GM18909 (cell line): Measurements from ENCODE around the gene TSPYL2.

Source experiments
- ATAC-seq: cut with Tn5 transposase; IDR thresholded peaks from one replicate; pipeline ENCODE4 v1.9.1; 2021; ENCODE audit warnings: mild to moderate bottlenecking; ENCODE audit not compliant: unreplicated experiment, poor library complexity

The TSPYL2 gene

DNA sequence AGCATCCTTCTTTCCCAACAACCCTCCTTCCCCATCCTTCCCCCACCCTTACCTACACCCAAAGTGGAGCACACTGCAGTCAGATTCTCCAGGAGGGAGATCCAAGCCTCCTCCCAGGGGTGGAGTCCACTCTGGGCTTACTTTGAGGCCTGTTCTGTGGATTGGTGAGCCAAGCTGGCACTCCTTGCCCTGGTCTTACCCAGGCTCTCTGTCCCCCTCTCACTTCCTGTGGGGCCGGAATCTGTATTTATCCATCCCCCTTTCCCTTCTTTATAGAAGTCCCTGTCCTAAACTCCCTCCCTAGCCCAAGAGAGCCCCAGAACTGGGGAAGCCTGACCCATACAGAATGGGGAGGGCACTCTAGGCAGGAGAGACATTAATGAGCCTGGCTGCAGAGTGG is 3.2 kb upstream of the TSPYL2 start:
- no peak for ATAC-seq

DNA sequence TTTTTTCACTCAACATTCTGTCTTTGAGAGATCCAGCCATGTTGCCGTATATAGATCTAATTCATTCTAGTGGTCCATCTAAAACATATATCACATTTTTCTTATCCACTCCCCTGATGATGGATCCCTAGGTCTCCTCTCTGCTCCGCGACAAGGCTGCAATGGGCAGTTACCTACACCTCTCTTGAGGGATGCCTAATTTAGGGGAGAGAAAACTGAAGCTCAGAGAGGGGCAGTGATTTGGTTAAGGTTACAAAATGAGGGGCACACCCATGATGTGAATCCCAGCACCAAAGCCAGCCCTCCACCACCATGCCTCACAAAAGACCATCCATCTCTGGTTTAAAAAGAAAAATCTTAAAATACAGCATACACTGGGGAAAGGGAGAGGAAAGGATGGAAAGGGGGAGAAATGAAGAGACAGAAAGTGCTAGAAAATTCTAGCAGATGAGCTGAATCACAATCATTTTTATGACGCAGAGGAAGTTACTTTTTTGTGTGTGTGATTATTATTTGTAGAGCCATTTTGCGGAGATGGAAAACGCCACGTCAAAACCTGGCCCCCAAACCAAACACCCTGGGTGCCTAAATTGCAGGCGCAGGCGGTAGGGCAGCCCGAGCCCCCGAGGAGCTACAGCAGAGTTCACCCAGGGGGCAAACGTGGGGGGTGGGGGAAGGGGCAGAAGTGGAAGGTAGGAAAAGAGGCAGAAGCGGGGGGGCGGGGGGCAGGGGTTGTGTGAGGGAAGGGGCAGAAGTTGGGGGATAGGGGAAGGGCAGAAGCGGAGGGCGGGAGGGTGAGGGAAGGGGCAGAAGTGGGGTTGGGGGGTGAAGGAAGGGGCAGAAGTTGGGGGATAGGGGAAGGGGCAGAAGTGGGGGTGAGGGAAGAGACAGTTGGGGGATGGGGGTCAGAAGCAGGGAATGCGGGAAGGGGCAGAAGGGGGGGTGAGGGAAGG is 1.3 kb upstream of the TSPYL2 start:
- no peak for ATAC-seq

DNA sequence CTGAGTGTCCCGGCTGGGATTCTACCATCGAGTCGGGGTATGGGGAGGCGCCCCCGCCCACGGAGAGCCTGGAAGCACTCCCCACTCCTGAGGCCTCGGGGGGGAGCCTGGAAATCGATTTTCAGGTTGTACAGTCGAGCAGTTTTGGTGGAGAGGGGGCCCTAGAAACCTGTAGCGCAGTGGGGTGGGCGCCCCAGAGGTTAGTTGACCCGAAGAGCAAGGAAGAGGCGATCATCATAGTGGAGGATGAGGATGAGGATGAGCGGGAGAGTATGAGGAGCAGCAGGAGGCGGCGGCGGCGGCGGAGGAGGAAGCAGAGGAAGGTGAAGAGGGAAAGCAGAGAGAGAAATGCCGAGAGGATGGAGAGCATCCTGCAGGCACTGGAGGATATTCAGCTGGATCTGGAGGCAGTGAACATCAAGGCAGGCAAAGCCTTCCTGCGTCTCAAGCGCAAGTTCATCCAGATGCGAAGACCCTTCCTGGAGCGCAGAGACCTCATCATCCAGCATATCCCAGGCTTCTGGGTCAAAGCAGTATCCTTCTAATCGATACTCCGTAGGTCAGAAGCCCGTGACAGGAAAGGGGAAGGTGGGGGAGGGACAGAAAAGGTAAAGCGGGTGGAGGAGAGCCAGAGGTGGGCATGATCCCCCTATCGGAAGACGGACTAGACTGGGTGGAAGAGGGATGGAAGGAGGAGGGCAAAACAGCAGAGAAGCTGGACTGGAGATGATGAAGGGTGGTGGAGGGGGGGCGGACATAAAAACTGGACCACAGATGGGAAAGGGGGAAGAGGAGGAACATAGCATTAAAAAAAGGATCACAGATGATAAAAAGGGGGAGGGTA is 828 bp downstream of the TSPYL2 start:
- ATAC-seq, result no peak

DNA sequence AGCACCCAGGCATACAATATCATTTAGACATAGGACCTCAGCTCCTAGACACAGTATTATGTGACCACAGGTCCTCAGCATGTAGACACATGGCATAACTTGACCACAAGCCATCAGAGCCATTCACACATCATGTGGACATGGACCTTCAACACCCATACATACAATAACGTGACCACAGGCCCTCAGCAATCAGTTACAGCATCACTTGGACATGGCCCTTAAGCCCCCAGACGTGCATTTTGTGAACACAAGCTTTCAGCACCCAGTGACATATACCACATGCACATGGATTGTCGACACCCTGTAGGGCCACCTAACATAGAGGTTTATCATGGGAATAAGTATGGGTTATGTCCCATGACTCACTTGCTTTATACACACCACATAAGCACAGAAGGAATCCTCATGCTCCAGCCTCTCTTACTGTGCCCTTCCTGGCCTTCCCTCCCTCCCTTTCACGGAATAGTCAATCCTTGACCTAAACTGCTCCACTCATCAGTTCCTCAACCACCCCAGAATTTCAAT is 1.9 kb downstream of the TSPYL2 start:
- no peak for ATAC-seq

DNA sequence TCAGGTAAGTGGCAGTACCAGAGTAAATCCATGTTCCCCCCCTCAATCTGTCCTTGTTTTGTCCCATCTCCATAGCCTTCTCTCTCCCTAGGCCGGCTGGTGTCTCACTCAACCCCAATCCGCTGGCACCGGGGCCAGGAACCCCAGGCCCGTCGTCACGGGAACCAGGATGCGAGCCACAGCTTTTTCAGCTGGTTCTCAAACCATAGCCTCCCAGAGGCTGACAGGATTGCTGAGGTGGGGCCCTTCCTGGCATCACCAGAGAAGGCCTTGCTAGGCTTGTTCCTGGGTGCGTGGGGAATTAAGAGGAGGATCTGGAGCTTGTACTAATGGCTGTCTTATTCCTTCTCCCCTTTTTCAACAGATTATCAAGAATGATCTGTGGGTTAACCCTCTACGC is 2.7 kb downstream of the TSPYL2 start:
- no peak for ATAC-seq

DNA sequence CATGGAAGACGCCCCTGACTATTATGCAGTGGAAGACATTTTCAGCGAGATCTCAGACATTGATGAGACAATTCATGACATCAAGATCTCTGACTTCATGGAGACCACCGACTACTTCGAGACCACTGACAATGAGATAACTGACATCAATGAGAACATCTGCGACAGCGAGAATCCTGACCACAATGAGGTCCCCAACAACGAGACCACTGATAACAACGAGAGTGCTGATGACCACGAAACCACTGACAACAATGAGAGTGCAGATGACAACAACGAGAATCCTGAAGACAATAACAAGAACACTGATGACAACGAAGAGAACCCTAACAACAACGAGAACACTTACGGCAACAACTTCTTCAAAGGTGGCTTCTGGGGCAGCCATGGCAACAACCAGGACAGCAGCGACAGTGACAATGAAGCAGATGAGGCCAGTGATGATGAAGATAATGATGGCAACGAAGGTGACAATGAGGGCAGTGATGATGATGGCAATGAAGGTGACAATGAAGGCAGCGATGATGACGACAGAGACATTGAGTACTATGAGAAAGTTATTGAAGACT is 3.6 kb downstream of the TSPYL2 start:
- no peak for ATAC-seq

DNA sequence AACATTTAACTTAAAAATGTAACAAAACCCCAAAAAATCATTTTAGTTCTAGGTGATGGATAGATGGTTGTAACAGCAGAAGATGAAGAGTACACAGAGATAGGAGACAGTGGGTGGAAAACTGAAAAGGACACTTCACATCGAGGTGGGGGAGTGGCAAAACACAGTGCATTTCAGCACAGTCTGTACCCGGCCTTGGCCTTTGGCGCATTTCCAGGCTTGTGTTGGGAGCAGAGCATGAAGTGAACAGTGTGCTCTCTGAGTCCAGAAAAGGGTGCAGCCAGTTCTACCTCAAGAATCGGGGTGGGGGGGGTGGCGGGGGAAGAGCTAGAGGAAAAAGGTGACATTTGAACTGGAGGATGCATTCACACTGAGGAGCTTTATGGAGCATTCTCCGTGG is 4.3 kb downstream of the TSPYL2 start:
- ATAC-seq, result no peak

DNA sequence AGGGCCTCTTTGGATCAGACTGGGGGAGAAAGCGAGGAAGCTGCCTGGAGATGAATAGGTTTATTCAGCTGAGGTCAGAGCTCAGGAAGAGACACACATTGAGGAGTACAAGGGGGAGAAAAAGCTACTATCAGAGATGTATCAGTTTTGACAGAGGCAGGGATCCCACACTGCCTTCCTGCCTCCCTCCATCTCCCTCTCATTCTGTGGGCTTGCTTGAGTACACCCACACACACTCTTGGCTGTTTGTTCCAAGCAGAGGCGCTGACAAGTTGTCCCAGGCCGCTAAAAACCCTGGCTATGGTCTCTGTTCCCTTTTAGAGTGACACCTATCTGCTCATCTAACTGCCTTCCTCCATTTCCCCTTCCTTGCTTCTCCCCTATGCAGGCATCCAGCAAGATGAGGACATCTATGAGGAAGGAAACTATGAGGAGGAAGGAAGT is 5.2 kb downstream of the TSPYL2 start:
- no peak for ATAC-seq

DNA sequence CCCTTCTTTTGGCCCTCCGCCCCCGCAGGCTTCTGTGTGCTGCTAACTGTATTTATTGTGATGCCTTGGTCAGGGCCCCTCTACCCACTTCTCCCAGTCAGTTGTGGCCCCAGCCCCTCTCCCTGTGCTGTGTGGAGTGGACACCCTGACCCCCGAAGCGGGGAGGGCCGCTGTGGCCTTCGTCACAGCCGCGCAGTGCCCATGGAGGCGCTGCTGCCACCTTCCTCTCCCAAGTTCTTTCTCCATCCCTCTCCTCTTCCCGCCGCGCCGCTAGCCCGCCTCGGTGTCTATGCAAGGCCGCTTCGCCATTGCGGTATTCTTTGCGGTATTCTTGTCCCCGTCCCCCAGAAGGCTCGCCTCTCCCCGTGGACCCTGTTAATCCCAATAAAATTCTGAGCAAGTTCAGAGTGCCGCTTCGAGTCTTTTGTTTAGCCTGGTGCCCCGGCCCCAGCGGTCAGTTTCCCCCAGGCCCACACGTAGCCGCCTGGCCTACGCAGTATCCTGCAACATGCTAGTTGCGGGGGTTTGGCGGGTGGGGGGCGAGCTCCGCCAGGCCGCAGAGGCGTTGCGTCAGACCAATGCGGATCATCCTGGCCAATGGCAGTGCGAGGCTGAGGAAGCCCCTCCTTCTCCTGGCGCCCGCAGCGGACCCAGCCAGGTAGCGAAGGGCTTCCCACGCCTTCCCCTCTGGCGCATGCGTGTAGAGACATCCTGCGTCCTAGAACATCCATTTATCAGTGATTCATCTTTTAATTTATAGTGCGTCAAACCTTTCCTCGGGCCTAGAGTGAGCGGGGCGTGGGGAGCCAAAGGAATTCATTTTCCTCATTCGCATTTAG is 6.2 kb downstream of the TSPYL2 start:
- no peak for ATAC-seq

DNA sequence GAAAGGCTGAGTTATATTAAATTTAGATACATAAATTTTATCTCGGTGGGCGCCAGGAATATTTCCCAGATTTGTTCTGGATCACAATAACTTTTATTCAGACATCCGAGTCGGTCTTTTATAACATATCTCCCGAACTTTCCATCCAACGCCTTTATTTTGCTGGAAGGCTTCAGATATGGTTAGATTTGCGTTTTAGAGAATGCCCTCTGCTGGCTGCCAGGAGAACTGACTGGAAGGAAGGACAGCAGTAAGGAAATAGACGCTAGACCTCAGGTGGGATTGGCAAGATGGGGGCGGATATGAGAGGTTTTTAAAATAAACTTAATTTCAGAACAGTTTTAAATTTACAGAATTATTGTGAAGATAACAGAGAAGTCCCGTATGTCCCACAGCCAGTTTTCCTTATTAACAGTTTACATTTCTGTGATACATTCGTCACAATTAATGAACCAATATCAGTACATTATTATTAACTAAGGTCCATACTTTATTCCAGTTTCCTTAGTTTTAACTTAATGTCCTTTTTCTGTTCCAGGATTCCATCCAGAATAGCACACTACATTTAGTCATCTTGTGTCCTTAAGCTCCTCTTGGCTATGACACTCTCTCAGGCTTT is 7.2 kb downstream of the TSPYL2 start:
- ATAC-seq, result no peak

DNA sequence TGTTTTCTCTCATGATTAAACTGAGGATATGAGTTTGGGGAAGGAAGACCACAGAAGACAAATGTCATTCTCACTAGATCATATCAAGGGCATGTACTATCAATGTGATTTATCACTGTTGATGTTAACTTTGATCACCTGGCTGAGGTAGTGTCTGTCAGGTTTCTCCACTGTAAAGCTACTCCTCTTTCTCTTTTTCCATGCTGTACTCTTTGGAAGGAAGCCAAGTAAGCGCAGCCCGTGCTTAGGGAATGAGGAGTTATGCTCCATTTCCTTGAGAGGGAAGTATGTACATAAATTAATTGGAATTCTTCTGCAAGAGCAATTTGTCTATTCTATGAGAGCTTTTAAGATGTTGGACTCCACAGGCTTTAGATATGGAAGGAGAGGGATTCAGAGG is 7.8 kb downstream of the TSPYL2 start:
- no peak for ATAC-seq

DNA sequence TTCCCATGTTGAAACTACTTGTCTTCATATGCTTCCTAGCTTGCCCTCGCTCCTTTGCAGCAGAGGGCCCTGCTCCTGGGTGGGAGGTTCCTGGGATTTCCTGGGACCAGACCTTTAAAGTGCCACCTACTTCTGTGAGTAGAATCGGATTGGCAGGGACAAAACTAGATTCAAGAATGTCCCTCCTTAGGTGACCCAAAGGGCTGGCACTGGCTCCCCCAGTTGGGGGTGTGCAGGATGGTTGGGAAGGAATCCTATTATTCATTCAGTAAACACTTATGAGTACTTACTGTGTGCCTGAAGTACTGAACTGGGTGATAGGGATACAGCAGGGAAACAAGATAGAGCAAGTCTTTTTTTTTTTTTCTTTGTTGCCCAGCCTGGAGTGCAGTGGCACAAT is 9.2 kb downstream of the TSPYL2 start:
- ATAC-seq, result no peak

DNA sequence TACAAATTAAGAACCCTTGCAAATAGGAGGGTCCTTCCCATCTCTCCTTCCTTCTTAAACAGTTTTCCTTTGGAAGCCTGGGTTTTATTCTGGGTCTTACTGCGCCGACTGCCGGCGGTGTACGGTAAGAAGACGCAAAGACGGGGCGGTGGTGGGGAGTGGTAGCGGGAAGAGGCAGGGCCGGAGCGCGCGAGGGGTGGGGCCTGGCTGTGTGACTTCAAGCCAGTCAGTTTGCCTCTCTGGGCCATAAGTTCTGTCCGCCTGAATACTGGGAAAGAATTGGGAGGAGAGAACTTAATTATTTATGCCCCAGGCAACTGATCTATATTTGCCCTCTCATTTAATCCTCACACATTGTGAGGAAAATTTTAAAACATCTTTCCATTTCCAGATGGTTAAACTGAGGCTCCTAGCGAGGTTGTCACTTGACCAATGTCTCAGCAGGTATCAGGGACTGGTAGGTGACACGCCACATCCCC is 11.0 kb downstream of the TSPYL2 start:
- peak; percentile 54 for ATAC-seq

DNA sequence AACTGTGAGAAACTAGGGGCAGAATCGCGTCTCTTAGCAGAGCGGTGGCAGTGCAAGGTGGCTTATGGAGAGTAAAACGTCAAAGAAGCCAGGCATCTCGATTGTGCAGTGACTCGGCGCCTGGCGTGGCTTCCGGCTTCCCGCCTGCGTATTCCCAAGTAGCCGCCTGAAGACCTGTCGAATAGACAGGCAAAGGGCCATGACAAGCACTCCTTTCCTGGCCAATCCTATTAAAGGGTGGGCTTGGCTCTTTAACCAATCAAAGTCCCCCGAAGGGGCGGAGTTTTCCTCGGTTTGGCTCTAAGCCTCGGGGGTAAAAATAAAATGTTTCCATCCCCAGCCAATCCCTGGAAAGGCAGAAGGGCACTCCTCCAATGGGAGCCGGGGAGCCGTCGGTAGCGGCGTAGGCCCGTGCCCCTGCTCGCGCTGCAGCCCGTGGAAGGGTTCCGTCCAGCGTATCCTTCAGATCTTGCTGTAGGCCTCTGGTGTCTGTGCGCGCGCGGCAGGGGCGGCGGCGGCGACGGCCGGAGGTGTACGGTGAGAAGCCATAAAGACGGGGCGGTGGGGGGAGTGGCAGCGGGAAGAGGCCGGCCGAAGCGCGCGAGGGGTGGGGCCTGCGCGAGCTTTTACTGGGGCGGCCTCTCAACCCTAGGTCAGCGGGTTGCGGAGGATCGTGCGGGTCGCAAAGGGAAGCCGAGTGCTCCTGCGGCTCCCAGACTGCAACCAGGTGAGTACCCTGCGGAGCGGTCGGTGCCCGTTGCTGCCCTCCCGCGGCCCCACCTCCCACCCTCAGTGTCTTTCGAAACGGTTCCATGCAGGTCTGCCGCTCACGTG is 11.8 kb downstream of the TSPYL2 start, which contains the start of gene KANTR:
Gene KANTR (plus strand): TSS at position 395 of the 834 bp plus-strand sequence. CDS start 30,131 bp downstream, outside the sequence.
- peak; percentile 80 for ATAC-seq

DNA sequence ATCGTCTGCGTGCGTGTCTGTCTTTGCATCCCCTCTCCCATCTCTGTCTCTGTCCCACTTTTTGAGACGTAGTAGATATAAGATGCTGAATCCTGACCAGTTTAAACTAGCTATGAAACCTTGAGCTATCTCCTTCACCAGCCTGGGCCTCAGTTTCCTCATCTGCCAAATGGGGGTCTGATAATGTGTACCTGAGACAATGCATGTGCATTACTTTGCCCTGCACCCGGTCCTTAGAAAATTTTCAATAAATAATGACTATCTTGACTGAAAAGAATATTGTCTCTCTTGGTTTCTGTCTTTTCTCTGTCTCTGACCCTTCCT is 12.4 kb downstream of the TSPYL2 start:
- ATAC-seq, result no peak

DNA sequence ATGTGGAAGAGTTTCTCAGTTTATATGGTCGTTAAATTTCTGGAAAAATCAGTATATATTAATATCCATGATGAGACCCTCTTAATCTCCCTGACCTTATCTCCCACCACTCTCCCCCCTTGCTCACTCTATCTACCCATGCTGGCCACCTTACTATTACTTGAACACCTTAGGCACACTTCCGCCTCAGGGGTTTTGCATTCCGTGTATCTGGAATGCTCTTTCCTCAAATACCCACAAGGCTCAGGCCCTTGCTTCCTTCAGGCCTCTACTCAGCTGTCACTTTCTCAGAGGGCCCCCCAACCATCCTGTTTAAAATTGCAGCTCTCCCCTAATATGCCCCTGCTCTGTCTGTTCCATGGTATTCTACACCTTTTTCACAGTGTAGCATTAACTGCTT is 13.6 kb downstream of the TSPYL2 start:
- ATAC-seq, result no peak

DNA sequence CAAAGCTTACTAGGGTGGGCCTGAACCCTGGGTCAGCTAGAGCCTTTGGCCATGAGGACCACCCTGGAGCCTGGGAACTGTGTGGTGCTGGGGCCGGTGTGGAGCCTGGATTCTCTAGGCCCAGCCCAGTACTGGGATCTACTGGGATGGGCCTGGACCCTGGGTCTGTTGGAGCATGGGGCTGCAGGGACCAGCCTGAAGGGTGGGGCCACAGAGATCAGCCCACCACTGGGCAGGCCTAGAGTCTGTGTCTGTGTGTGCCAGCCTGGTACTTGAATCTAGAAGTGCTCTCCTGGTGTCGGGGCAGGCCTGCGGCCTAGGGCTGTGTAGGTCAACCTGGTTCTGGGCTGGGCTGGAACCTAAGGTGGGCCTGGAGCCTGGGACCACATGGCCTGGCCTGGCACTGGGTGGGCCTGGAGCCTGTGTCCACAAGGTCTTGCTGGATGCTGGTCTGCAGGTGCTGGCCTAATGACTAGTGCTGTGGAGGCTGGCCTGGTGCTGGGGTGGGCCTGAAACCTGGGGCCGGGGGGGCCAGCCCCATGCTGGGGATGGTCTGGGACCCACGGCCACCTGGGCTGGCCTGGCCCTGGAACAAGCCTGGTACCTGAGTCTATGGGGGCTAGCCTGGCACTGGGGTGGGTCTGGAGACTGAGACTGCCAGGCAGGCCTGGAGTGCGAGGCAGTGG is 32.8 kb downstream of the TSPYL2 start:
- no peak for ATAC-seq

DNA sequence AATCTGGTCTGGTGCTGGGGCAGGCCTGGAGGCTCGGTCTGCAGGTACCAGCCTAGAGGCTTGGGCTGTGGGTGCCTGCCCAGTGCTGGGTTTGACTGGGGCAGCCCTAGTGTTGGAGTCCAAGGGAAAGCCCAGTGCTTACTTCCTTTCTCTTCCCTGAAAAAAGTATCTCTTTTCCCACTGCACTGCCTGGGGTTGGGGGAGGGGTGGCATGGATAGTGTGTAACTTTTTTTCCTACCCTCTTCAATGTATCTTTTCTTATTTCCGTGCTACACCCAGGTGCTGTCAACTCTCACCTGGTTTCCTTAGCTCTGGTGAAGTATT is 33.3 kb downstream of the TSPYL2 start:
- no peak for ATAC-seq
